Measurements from ENCODE around the gene GRB10.

Gene GRB10

DNA sequence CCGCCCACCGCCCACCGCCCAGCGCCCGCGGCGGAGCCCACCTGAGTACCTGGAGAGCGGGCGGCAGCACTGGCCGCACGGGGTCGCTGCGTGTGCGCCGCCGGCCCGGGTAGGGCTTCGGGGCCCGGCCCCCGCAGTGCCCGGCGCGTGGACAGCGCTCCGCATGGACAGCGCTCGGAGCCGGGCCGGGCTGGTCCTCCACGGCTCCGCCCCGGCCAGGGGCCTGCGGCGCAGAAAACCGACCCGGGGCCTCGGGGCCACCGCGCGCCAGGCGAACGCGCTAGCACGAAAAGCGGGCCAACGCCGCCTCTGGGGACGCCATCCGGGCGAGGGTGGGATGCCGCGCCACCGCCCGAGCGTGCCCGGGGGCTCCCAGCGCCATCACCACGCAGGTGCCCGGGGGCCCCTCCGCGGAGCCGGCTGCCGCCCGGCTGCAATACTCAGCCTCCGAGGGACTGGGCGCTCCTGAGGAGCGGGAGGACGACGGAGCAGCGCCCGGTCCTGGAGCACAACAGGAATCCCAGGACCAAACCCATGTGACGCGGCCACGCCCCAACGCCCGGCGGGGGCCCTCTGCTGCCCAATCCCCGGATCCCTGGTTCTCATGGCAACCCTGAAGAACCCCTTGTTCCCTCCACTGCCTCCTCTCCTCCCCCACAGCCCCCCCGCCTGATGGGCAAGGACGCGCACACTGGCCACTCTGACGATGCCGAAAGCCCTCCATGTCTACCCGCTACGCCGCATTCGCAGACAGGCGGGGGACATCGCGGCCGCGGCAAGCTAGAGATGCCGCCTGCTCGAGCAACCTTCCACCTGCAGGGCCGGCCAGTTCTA lies at the start of gene GRB10:
GRB10 (minus strand) TSS at position 522 of the 834 bp plus-strand sequence. CDS start 50,574 bp downstream, outside the sequence.
- no peak for DNase-seq

DNA sequence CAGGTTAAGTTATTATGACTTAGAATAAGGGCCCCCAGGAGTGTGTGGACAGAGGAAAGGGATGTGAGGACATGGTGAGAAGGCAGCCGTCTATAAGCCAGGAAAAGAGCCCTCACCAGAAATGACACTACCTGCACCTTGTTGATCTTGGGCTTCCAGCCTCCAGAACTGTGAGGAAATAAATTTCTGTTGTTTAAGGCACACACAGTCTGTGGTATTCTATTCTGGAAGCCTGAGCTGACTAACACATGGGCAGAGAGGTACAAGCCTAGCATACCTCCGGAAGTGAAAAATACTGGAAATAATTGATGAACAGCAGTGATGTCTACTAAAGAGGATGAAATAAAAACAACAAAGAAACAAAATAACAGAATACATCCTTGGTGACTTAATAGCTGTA lies 46.1 kb upstream of the GRB10 start:
- no peak for DNase-seq

DNA sequence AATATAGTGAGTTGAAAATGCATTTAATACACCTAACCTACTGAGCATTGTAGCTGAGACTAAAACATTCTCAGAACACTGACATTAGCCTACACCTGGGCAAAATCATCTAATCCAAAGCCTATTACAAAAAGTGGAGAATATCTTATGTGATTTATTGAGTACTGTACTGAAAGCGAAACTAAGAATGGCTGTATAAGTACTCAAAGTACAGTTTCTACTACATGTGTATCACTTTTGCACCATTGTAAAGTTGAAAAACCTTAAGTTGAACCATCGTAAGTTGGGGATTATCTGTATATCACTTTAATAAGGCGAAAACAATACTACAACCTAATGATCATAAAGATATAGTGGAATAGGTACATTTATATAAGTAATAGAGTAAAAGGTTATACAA lies 45.4 kb upstream of the GRB10 start:
- no peak for DNase-seq

DNA sequence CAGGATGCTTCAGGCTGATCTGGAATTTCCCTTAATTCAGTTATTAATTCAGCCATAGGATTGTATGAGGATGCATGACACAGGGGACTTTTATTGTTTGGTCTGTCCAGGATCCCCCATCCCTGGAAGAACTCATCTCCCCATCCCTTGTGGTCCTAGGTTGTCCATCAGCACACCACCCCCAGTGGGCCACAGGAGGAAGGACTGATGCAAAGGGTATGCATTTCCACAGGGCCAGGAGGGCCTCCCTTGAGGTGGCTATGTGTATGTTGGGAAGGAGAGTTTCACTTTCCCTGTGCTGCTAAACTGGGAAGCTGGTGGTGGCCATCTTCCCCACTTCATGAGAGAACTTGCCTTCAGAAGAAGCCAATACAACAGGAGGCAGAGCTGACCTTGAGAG lies 44.6 kb upstream of the GRB10 start:
- DNase-seq: no peak

DNA sequence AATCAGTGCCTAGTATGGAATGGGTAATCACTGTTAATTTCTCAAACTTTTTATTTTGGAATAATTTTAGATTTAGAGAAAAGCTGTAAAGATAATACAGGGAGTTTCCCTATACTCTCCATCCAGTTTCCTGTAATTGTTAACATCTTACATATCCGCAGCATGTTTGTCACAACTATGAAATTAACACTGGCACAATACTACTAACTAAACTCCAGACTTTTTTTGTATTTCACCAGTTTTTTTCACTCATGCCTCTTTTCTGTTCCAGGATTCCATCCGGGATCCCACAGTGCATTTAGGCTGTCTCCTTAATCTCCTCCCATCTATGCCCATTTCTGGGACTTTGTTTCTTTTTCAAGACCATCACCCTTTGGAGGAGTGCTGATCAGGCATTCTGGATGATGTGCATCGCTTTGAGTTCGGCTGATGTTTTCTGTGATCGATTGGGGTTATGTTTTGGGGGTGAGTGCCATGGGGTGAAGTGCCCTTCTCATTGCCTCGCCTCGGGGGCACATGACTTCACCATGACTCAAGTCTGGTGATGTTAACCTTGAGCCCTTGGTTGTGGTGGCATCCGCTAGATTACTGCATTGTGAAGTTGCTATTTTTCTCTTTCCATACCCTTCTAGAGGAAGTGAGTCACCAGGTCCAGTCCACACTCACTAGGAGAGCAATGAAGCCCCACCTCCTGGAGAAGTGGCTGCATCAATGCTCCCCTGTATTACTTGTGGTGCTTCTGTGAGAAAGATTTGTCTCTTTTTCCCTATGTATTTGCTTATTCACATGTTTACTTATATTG lies 43.9 kb upstream of the GRB10 start:
- DNase-seq: no peak

DNA sequence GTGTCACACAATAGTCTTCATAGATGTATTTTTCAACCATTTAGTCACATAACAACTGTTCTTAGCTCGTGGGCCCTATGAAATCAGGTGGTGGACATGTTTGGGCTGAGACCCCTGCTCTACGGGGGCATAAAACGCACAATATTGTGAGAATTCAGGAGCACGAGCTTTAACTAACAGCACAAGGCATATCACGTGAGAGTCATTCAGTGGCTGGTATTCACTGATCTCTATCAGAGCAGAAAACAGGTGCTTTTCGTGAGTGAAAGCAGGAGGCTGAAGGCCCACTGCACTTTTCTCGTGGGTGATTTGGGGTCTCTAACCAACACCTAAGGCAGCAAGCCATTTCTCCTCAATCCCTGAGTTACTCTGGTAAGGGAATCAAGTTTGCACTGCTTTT lies 42.8 kb upstream of the GRB10 start:
- no peak for DNase-seq

DNA sequence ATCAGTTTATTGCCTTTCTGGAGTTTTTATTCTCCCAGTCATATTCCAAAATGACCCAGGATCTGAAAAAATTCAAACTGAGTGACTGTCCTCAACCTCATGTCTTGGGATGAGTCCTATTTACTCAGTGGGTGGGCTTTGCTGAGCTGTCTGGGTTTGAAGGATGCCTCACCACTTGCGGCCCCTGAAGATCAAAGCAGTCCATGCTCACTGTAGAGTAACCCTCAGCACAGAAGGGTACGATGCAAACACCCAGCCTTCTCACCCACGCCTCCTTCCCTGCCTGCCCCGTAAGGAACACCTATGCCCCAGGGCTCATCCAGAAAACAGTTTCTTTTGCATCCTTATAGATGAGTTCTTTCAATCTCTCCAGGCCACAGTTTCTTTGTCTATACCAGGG lies 42.2 kb upstream of the GRB10 start:
- DNase-seq: no peak

DNA sequence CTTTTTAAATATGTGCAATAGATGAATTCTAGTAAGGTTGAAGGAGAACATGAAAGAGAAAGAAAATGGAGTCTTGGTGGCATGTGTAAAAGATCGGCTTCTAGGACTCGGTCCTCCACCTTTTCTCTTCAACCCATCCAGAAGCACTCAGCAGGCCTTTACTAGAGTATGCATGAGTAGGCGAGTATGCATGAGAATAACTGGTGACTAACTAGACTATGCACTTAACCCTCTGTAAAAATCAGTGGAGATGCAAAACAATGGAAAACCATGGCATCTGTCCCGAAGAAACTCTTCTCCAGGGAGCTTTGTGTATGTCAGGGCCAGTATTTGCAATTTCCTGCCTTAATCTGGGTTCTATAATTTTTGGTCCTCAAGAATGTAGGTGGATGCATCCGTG lies 40.0 kb upstream of the GRB10 start:
- no peak for DNase-seq

DNA sequence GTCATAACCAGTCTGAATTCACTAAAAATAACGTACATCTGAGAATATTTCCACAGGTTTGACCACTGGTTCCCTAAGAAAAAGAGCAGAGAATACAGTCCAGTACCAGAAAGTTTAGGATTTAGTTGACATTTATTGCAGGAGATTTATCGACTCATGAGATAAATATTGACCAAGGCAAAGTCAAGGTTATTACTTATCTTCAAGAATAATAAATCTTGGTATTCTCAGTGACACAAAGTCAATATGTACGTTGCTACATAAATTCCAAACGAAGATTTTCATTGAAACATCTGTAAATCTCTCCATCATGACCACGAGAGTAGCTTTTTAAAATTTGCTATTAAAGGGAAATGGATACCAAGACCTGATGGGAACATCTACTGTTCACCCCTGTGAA lies 39.4 kb upstream of the GRB10 start:
- no peak for DNase-seq

DNA sequence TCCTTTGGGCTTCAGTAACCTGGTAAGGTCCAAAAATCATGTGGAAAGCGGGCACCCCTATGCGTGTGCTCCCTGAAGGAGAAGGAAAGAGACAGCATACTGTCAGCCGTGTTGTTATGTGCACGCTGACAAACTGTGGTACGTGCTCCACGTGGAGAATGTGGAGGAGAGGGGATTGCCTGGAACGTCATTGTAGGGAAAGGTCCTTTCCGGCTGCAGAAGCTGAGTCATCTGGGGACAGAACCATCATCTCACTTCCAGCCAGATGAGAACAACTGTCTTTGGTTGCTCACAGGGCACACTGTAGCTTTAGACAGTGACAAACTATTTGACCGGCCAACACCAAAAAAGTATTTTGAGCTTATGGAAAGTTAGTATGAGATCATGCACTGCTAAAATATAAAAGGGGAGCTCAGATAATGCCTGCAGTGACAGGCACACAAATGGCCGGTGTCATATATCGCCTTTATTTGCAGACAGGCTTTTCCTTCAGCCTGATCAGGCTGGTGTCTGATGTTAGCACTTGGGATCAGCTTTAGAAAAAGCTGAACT lies 38.8 kb upstream of the GRB10 start:
- no peak for DNase-seq

DNA sequence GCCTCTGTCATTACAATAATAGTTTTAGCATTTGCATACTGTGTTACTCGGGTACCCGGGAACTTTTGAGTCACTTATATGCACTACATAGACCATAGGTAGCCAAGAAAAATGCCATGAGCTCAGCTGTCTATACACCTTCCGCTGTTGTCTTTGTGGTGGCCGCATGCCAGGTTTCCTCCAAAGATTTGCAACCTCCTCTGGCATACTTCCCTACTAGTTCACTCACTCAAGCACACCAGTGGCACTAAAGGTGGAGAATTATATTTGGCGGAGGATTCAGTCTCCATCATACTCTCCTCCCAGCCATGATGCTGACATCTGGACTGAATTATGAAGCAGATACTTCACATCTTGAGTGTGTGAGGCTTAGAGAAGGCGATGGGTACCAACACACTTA lies 35.6 kb upstream of the GRB10 start:
- no peak for DNase-seq

DNA sequence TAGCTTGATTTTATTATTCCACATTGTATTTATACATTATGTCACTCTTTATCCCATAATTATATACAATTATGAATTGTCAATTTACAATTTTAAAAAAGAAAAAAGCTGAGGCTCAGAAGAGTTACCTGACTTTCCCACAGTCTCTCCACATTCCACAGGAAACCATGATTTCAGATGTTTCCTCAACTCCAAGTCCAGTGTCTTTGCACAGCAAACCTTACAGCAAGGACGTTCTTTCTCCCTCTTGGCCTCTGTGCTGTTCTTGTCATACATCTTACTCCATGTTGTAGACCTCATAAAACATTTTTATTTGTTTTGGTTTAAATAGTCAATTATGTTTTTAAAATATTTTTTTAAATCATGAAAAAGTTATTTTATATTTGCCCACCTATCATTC lies 34.9 kb upstream of the GRB10 start:
- no peak for DNase-seq

DNA sequence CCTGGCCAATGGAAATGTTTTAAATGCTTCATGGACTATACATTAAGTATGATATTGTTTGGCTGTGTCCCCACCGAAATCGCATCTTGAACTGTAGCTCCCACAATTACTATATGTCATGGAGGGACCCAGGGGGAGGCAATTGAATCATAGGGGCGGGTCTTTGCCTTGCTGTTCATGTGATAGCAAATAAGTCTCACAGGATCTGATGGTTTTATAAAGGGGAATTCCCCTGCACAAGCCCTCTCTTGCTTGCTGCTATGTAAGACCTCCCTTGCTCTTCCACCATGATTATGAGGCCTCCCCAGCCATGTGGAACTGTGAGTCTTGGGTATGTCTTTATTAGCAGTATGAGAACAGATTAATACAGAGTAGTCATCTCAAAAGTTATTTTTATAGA lies 32.4 kb upstream of the GRB10 start:
- no peak for DNase-seq

DNA sequence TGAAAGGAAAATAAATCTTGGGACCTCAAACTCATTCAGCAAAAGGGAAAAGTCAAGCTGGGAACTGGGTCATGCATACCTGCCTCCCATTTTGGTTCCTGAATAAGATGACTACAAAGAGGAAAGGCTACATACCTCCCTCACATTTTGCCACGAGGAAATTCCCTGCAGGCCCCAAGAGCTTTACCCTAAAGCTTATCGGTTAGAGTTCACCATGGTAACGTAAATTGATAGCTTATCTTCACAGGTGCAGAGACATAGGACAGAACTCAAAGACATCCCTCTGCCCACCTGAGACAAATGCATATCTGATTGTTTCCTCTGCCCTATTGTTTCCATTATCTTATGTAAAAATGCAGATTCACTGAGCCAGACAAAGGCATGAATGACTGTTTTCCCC lies 31.5 kb upstream of the GRB10 start:
- DNase-seq: no peak

DNA sequence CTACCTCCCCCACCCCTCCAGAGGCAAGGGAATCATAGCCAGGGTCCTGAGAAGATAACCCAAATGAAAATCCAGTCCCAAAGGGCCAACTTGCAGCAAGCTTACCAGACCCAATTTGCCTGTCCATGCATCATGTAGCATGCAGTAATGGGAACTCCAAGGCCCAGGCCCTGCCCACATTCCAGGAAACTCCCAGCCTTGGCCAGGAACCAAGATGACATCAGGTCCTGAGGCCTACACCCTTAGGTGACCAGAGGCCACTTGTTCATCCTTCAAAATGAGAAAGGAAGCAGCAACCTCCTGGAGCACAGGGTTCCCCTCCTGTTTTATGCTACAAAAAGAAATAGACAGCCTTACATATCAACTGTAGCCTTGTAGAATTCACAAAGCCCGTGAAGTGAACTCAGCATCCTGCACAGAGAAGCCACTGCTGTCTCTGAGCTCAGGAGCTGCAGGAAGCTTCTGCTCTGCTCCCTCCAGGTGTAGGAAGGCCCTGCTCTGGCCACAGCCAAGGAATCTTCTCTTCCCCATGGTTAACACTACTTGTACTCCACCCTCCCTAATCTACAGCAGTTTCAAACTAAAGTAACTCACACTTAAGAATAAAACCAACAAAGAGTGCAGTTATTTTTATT lies 30.3 kb upstream of the GRB10 start:
- DNase-seq: no peak

DNA sequence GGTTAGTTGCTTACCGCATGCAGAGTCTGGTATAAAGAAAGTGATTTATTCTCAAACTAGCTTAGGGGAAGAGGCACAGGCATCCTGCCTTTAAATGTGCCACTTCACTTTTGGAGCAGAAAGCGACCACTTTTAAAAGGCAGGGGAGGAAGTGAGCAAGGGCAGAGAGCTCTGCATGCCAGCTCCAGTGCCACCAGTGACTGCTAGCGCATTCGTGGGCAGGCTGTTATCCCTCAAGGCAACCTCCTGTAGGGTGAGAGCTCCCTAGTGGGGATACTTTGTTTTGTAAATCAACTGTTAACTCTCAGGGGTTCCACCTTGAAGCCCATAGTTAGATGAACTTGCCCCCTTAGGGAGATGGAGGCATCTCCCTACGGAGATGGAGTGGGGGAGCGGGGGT lies 29.4 kb upstream of the GRB10 start:
- DNase-seq: no peak

DNA sequence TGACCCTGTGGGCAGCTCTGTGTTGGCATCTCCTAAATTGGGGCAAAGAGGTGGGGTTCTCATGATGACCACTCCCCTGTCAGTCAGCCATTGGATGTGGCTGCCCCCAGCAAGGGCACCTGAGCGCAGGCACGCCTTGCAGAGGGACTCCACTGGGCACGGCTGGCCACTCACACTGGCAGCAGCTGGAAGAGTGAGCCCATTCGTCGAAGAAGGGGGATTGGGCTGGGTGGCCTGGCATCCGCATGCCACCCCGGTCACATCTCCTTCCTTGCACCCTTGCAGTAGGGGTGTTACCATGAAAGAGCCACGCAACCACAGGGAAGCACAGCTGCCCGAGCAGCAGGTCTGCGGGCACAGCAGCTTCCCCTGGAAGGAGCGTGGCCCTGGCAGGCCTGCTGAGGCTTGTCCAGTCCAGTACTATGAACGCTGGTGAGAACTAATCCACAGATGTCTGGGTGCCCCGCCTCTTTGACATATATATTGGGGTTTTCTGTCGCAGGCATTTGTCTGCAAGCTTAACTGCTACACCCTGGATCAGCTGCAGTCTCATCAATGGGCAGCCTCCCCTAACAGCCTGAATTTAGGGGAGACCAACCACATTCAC lies 25.7 kb upstream of the GRB10 start:
- no peak for DNase-seq

DNA sequence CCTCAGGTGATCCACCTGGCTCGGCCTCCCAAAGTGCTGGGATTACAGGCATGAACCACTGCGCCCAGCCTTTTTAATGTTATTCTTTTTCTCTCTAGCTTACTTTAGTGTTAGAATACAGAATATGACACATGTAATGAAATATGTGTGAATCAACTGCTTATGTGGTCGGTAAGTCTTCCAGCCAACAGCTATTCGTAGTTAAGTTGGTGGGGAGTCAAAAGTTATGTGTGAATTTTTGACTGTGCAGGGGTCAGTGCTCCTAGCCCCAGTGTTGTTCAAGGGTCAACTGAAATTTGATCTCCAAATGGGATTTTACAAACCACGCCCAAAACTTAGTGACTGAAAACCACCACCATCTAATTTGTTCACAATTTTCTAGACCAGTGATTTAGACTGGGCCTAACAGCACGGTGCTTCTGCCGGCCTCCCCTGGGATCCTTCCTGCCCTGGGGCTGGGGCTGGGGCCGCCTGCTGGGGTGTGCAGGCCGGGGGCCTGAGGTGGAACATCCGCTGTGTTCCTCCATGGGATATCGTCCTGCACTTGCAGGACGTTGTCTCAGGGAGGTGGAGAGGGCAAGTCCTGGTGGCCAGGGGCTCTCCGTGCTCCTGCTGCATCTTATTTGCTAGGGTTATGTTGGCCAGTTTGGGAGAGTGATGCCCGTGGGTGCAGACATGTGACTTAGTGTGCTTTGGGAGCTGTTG lies 24.5 kb upstream of the GRB10 start:
- no peak for DNase-seq

DNA sequence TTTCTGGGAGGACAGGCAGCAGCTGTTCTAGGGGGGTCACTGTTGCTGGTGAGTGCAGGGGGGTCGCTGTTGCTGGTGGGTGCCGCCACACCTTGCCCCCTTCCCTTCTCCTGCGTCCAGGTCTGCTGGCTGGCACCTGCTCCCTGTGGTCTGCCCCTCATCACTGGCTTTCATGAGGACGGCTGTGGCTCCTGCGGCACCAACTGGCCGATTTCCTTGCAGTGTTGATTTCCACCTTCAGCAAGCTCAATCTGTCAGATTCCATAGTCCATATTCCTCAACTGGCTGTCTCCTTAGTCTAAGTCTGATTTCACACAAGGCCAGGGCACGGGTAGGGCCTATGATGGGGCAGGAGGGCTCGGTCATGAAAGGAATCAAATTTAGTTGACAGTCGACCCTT lies 23.4 kb upstream of the GRB10 start:
- no peak for DNase-seq

DNA sequence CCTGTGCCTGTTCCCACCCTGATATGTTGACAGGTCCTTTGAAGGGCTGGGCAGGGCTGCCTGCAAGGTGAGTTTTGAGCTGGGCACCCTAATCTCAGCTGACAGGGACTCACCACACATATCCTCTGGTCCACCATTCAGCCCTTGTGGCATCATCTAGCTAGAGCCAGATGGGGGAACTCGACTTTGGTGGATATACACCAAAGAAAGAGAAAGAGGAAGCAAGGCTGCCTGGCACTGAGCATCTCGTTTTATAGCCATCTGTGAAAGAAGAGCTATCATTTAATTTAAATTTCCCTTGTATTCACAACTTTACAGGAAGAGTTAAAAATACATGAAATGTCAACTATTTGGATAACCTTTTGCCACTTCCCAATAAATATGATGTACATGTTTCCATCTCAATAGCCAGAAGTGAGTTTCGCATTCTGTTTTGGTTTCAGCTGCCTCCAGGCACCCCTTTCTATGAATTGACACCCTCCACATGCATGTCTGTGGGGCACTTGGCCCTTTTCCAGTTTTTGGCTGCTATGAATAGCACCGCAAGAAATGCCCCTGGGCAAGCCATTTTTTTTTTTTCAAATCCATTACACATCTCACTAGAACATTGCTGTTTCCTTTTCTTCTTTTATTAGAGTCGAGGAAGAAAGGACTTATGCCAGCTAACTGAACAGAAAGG lies 22.9 kb upstream of the GRB10 start:
- DNase-seq: no peak

DNA sequence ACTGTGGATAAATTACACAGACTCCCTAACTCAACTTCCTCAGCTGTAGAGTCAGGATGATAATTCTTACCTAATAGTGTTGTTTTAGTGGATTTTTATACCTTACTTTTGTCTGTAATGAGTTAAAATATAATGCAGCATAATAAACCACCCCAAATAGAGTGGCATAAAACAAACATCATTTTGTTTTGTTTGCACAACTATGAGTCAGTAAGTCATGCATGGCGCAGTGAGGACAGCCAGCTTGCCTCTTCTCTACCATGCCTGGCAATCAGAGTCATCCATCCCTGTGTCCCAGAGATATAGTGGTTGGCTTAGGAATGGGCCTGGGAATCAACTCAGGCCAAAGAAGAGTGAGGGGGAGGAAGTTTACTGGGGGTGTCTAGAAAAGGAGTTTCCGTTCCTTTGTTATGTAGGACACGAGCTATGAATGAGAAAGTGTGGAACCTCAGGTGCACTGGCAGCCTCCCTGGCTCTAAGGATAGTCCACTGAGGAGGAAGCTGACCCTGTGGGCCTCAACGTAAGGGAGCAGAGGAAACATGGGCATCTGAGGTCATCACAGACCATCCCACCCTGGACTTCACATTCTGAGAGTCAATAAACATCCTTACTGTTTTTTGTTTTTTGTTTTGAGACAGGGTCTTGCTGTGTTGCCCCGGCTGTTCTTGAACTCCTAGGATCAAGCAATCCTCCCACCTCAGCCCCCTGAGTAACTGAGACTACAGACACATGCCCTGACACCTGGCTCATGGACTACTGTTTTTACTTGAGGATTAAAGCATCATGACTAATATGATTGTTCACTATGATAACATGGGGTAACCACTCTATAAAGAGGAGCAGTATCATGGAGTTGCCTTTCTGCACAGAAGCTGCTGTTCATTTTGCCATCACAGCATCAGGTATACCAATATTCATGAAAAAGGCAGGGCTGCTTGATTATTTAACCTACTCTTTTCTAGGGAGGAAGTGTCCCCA lies 21.0 kb upstream of the GRB10 start:
- no peak for DNase-seq
